ENCODE measurements around the gene CADPS.

GRCh38 chr3:62875558-62876002 is 364 bp upstream of the CADPS start:
- TF ChIP-seq GATA2 (IDR thresholded peaks at IDR 0.05; ENCODE audit: low read depth, low read length), result no peak
- no peak for TF ChIP-seq GATA3 (IDR thresholded peaks at IDR 0.05; ENCODE audit: low read depth, low read length)

All from SH-SY5Y (cell line).